HepG2 (cell line): ENCODE measurements around the gene TM4SF4. TPM values are rescaled to one million over a fixed set of nuclear protein-coding genes. Genes with fewer than 3 reads are reported as not detected.
A peak's percentile ranks its signal among the peaks of the same experiment; 100 is the strongest.

Experiments used
- ADNP ChIP-seq: sonication (generic); formaldehyde crosslinking; IDR thresholded peaks from 2 replicates; pipeline ENCODE4 v1.4.0; 2020; ENCODE audit warnings: missing genetic modification reagents
- AKAP8 ChIP-seq: sonication (generic); formaldehyde crosslinking; IDR thresholded peaks from 2 replicates; pipeline ENCODE4 v1.5.1; 2020; ENCODE audit warnings: mild to moderate bottlenecking, missing genetic modification reagents
- ARNTL ChIP-seq: sonication (generic); formaldehyde crosslinking; IDR thresholded peaks from 2 replicates; pipeline ENCODE4 v1.4.0; 2020; ENCODE audit warnings: mild to moderate bottlenecking, missing genetic modification reagents
- ASH2L ChIP-seq: fragments of 300-600, 200-600 bp; sonication (generic); IDR thresholded peaks from 2 replicates; pipeline ENCODE4 v1.7.0; 2017; ENCODE audit warnings: low read depth, mild to moderate bottlenecking, moderate library complexity, mixed read lengths, low read length; ENCODE audit not compliant: insufficient read length
- ATF7 ChIP-seq, 2 experiments: fragments of 450-650 bp in 1 of 2; sonication (generic) in 1 of 2; formaldehyde crosslinking in 1 of 2; IDR thresholded peaks; 2 replicates each; pipeline versions ENCODE4 v1.4.0 to v1.6.1; 2016 to 2020; ENCODE audit warnings: antibody characterized with exemption in 1 of 2, mild to moderate bottlenecking in 1 of 2, missing genetic modification reagents in 1 of 2
- ATM ChIP-seq: fragments of 450-650 bp; IDR thresholded peaks from 2 replicates; pipeline ENCODE4 v1.7.1; 2017; ENCODE audit warnings: mild to moderate bottlenecking, borderline replicate concordance
- ELF1 ChIP-seq: sonication (generic); formaldehyde crosslinking; IDR thresholded peaks from 2 replicates; pipeline ENCODE4 v1.4.0; 2020; ENCODE audit warnings: missing genetic modification reagents
- HDAC1 ChIP-seq: sonication (generic); formaldehyde crosslinking; IDR thresholded peaks from 2 replicates; pipeline ENCODE4 v1.5.1; 2020; ENCODE audit warnings: mild to moderate bottlenecking, missing genetic modification reagents
- IKZF1 ChIP-seq: fragments of 450-650 bp; IDR thresholded peaks from 2 replicates; pipeline ENCODE4 v1.7.1; 2016
- IKZF4 ChIP-seq: sonication (generic); formaldehyde crosslinking; IDR thresholded peaks from 2 replicates; pipeline ENCODE4 v1.5.1; 2020; ENCODE audit warnings: borderline replicate concordance, mild to moderate bottlenecking, low read depth, missing genetic modification reagents; ENCODE audit errors: not compliant biosample characterization
- KLF16 ChIP-seq, 2 experiments: sonication (generic) in 1 of 2; formaldehyde crosslinking in 1 of 2; IDR thresholded peaks; 2 replicates each; pipeline versions ENCODE4 v1.6.1 to v1.8.0; 2016 to 2023; ENCODE audit warnings: missing genetic modification reagents in 2 of 2, missing compliant biosample characterization in 1 of 2
- POGZ ChIP-seq: sonication (generic); formaldehyde crosslinking; IDR thresholded peaks from 2 replicates; pipeline ENCODE4 v1.4.0; 2020; ENCODE audit warnings: mild to moderate bottlenecking, missing genetic modification reagents
- POLR2AphosphoS5 ChIP-seq: IDR thresholded peaks from 2 replicates; pipeline ENCODE4 v1.6.1; 2012; ENCODE audit warnings: low read depth, low read length
- TSC22D2 ChIP-seq: sonication (generic); formaldehyde crosslinking; IDR thresholded peaks from 2 replicates; pipeline ENCODE4 v1.5.1; 2020; ENCODE audit warnings: missing genetic modification reagents, mild to moderate bottlenecking, borderline replicate concordance
- ZBTB25 ChIP-seq: IDR thresholded peaks from 2 replicates; pipeline ENCODE4 v1.6.1; 2018; ENCODE audit warnings: missing genetic modification reagents
- ZNF17 ChIP-seq: sonication (generic); formaldehyde crosslinking; IDR thresholded peaks from 2 replicates; pipeline ENCODE4 v1.5.0; 2020; ENCODE audit warnings: mild to moderate bottlenecking, missing genetic modification reagents
- ZNF432 ChIP-seq: sonication (generic); formaldehyde crosslinking; IDR thresholded peaks from 2 replicates; pipeline ENCODE4 v1.5.0; 2020; ENCODE audit warnings: missing genetic modification reagents, mild to moderate bottlenecking, borderline replicate concordance
- ZNF546 ChIP-seq: sonication (generic); formaldehyde crosslinking; conservative IDR thresholded peaks from 2 replicates; pipeline ENCODE4 v1.8.1; 2023; ENCODE audit warnings: mild to moderate bottlenecking, missing genetic modification reagents
- ZNF766 ChIP-seq: sonication (generic); formaldehyde crosslinking; IDR thresholded peaks from 2 replicates; pipeline ENCODE4 v1.5.0; 2020; ENCODE audit warnings: missing genetic modification reagents, borderline replicate concordance
- polyA plus RNA-seq, 8 experiments: library from polyadenylated mRNA; depleted of rRNA in 3 of 8; stranded (reverse) in 7 of 8; unstranded in 1 of 8; fragments of >200 nt; fragmentation: Illumina TruSeq in 4 of 8; extraction: Trizol in 4 of 8; gene quantifications; 2 replicates each; pipeline versions ENCODE4 v1.2.1 to v1.2.3, GENCODE V29; 2011 to 2016; ENCODE audit warnings: low read depth in 4 of 8, missing spikeins in 1 of 8, mixed read lengths in 1 of 8; ENCODE audit not compliant: insufficient read depth in 1 of 8
- total RNA-seq, 5 experiments: library from RNA; depleted of rRNA; stranded (reverse); fragments of >200 nt; fragmentation: Illumina TruSeq; extraction: Trizol; gene quantifications; 2 replicates each; pipeline ENCODE4 v1.2.3, GENCODE V29; 2016; ENCODE audit warnings: low read depth in 1 of 5
- TF ChIP-seq, protein P1 (sequence below): IDR thresholded peaks from 2 replicates; pipeline ENCODE4 v1.6.1; 2016; ENCODE audit warnings: low read depth
- TF ChIP-seq, protein P2 (sequence below): sonication (generic); formaldehyde crosslinking; IDR thresholded peaks from 2 replicates; pipeline ENCODE4 v1.5.0; 2020; ENCODE audit warnings: mild to moderate bottlenecking, missing genetic modification reagents
- TF ChIP-seq, protein P3 (sequence below): sonication (generic); formaldehyde crosslinking; IDR thresholded peaks from 2 replicates; pipeline ENCODE4 v1.4.0; 2020; ENCODE audit warnings: missing genetic modification reagents, mild to moderate bottlenecking, borderline replicate concordance
- TF ChIP-seq, protein P4 (sequence below): IDR thresholded peaks from 2 replicates; pipeline ENCODE4 v1.6.1; 2016

TM4SF4 gene
- total and polyA plus RNA-seq, 2 of the 13 experiments (the other 11 are each of a cell fraction or from before 2014, with no cell fraction given), result 0.63 to 0.95 TPM

DNA sequence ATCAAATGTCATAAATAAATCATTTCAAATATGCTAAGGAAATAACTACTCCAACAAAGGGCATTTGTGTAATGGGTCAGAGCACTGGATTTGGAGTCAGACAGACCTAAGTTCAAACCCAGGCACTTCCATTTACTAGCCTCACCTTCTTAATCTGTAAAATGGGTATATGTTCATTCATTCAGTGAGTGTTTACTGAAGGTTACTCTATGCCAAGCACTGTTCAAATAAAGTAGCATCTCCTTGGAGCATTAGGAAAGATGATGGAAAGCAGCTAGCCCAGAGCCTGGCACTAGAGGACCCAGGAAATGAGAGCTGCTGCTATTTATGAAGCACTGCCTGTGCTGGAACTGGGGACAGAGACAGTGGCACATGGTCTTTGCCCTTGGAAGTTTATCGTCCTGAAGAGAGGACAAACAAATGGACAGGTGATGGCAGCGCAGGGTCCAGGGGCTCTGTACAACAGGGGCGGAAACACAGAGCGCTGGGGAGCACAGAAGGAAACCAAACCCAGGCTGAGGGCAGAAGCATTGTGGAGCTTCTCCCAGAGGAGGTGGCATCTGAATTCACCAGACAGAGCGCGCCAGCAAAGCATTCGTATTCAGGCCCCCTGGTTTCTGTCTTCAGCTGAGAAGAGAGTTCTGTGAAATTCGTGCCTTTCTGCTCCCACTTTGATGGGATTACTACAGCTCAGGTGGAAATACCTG is 19.0 kb downstream of the TM4SF4 start (continued):
- TF ChIP-seq, protein P1, sequence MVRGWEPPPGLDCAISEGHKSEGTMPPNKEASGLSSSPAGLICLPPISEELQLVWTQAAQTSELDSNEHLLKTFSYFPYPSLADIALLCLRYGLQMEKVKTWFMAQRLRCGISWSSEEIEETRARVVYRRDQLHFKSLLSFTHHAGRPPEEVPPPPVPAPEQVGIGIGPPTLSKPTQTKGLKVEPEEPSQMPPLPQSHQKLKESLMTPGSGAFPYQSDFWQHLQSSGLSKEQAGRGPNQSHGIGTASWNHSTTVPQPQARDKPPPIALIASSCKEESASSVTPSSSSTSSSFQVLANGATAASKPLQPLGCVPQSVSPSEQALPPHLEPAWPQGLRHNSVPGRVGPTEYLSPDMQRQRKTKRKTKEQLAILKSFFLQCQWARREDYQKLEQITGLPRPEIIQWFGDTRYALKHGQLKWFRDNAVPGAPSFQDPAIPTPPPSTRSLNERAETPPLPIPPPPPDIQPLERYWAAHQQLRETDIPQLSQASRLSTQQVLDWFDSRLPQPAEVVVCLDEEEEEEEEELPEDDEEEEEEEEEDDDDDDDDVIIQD (CRISPR knock-in tag), result no peak; the same call in 1 of the 2 replicates
- no peak for TF ChIP-seq IKZF4
- TF ChIP-seq, protein P2, sequence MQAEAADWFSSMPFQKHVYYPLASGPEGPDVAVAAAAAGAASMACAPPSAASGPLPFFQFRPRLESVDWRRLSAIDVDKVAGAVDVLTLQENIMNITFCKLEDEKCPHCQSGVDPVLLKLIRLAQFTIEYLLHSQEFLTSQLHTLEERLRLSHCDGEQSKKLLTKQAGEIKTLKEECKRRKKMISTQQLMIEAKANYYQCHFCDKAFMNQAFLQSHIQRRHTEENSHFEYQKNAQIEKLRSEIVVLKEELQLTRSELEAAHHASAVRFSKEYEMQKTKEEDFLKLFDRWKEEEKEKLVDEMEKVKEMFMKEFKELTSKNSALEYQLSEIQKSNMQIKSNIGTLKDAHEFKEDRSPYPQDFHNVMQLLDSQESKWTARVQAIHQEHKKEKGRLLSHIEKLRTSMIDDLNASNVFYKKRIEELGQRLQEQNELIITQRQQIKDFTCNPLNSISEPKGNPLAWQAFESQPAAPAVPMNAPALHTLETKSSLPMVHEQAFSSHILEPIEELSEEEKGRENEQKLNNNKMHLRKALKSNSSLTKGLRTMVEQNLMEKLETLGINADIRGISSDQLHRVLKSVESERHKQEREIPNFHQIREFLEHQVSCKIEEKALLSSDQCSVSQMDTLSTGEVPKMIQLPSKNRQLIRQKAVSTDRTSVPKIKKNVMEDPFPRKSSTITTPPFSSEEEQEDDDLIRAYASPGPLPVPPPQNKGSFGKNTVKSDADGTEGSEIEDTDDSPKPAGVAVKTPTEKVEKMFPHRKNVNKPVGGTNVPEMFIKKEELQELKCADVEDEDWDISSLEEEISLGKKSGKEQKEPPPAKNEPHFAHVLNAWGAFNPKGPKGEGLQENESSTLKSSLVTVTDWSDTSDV (CRISPR knock-in tag), result no peak
- no peak for TF ChIP-seq TSC22D2 (CRISPR knock-in tag)
- TF ChIP-seq IKZF1, result no peak
- TF ChIP-seq KLF16 (CRISPR knock-in tag; IDR thresholded peaks at IDR 0.05), result no peak
- TF ChIP-seq, protein P3, sequence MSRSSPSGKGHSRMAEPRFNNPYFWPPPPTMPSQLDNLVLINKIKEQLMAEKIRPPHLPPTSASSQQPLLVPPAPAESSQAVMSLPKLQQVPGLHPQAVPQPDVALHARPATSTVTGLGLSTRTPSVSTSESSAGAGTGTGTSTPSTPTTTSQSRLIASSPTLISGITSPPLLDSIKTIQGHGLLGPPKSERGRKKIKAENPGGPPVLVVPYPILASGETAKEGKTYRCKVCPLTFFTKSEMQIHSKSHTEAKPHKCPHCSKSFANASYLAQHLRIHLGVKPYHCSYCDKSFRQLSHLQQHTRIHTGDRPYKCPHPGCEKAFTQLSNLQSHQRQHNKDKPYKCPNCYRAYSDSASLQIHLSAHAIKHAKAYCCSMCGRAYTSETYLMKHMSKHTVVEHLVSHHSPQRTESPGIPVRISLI (CRISPR knock-in tag), result no peak
- TF ChIP-seq, protein P4, sequence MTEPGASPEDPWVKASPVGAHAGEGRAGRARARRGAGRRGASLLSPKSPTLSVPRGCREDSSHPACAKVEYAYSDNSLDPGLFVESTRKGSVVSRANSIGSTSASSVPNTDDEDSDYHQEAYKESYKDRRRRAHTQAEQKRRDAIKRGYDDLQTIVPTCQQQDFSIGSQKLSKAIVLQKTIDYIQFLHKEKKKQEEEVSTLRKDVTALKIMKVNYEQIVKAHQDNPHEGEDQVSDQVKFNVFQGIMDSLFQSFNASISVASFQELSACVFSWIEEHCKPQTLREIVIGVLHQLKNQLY, result peak; percentile 85; the same call in 1 of the 2 replicates
- TF ChIP-seq AKAP8 (CRISPR knock-in tag), result 0 out of 2 replicates have a peak, but pooled peaks have one; percentile 51
- TF ChIP-seq ADNP, result peak; percentile 94
- TF ChIP-seq ATM, result no peak
- TF ChIP-seq ATF7 (IDR thresholded peaks at IDR 0.05), result no peak
- no peak for TF ChIP-seq ATF7 (CRISPR knock-in tag; IDR thresholded peaks at IDR 0.05)
- no peak; the same call in 1 of the 2 replicates for TF ChIP-seq ZNF546
- peak; percentile 55 for TF ChIP-seq ASH2L
- TF ChIP-seq ARNTL (CRISPR knock-in tag), result peak; percentile 78; the same call in 1 of the 2 replicates
- TF ChIP-seq HDAC1 (CRISPR knock-in tag), result peak; percentile 83
- TF ChIP-seq ELF1 (CRISPR knock-in tag), result peak; percentile 56
- TF ChIP-seq ZNF432 (CRISPR knock-in tag), result no peak
- peak; percentile 46; the same call in 1 of the 2 replicates for TF ChIP-seq ZNF766 (CRISPR knock-in tag)
- no peak for TF ChIP-seq ZNF17
- peak; percentile 43; the same call in 1 of the 2 replicates for TF ChIP-seq POLR2AphosphoS5
- TF ChIP-seq POGZ (CRISPR knock-in tag), result peak; percentile 89
- TF ChIP-seq ZBTB25 (CRISPR knock-in tag), result no peak
